Stimulated activated CD8-positive, alpha-beta memory T cell treated with anti-CD3 and anti-CD28 coated beads, Interleukin-4, amount 100 ng/mL, for 4 hours (primary cell): ENCODE data around the gene KATNAL2.

Experiments
- DNase-seq, 2 donors: peaks; one replicate each; pipeline ENCODE4 v3.0.0-alpha.2; 2020; ENCODE audit warnings: low read depth in 2 of 2, low spot score in 1 of 2

The KATNAL2 gene

DNA sequence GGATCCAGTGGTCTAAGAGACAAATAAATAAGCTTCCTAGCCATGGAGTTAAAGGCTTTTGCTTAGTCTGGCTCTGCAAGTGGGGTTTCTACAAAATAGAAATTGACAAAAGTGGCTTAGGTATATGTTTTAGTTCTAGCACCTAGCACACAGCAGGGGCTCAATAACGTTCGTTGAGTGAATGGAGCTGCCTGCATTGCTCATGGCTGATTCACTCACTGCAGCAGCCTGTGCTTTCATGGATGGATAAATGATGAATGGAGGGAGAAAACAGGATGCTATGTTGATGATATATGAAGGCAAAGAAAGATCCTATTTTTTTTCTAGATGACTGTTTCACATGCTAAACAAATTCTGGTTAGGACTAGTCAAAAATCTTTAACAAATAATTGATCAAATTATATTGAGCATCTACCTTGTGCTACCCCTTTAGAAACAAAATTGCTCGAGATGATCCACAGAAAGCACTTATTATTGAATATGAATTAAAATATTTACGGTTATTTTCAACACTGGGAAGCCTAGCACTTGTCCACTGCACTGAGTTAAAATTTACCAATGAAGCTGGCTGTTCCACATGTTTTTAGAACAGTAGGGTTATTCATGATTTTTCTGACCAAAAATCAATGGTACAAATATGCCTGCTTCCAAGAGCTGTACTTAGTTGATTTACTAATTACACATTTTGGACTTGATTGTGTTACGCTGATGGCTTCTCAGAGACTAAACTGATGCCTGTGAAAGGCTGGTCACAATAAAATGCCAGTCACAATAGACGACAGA, 193.3 kb downstream of the KATNAL2 start:
- DNase-seq = no peak

DNA sequence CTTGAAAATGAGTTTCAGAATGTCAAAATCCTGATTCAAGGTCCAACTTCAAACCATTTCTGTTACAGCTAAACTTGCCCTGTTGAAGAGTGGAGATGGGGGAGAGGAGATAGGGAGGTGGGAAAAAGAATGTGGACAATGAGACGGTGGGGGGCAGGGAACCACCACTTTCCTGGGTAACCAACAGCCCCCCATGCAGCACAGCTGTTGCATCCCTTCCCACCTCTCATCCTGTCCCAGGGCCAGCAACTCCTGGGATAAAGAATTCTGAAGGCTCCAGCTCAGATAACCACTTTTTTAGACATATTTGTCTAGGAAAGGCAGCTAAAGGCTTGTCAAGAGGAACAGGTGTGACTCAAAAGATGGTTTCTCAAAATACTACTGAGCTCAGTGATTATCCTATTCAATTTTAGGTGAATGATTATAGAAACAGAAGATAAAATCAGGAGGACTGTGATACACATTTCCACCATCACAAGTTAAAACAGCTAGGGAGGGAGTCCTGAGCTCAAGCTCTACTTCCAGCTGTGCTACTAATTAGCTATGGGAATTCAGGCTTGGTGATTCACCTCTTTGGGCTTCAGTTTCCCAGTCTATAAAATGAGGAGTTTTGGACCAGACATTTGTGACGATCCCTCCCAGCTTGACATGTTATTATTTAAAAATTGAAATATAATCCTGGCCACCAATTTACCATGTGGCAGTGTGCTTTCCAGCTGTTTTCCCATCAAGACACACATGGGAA, 196.6 kb downstream of the KATNAL2 start:
- DNase-seq = no peak

- no peak for DNase-seq
These were observed 197.8 kb downstream of the KATNAL2 start for GRCh38 chr18:47115205-47115604.

- no peak for DNase-seq
These were observed 201.6 kb downstream of the KATNAL2 start for GRCh38 chr18:47118981-47119380.

- no peak for DNase-seq
These were observed 203.0 kb downstream of the KATNAL2 start for GRCh38 chr18:47120428-47120827.

- no peak for DNase-seq
These were observed 203.7 kb downstream of the KATNAL2 start for GRCh38 chr18:47121146-47121545.

DNA sequence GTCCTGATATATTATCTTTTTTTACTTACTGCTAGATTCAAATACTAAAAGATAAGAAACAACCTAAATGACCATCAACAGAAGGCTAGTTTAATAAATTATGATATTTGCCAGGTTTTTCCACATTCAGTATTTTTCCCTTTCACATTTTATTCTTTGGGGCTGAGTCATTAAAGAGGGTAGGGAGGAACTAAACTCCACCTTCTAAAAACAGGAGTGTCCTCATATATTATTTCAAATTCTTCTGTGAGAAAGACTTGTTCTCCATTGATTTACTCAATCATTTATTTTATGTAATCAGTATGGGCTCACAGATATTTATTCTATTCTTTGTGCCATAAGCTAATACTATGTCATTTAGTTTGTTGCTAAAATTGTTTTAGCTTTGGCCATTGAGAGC, 223.9 kb downstream of the KATNAL2 start:
- no peak for DNase-seq

- no peak for DNase-seq
These were observed 225.8 kb downstream of the KATNAL2 start for GRCh38 chr18:47143153-47143552.

- DNase-seq = no peak
These were observed 226.6 kb downstream of the KATNAL2 start for GRCh38 chr18:47143899-47144485.

DNA sequence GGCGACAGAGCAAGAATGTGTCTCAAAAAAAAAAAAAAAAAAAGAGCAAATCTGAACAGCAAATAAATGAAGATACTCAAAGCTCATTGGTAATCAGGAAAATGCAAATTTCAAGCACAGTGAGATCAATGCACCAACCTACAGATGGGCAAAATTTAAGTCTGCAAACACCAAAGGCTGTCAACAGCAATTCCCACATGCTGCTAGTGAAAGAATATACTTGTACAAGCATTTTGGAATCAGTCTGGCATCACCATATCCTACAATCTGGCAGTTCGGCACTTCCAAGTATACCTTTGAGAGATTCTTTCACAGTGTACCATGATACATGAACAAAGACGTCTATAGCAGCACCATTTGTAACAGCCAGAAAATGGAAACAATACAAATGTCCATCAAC, 228.8 kb downstream of the KATNAL2 start:
- DNase-seq = no peak

DNA sequence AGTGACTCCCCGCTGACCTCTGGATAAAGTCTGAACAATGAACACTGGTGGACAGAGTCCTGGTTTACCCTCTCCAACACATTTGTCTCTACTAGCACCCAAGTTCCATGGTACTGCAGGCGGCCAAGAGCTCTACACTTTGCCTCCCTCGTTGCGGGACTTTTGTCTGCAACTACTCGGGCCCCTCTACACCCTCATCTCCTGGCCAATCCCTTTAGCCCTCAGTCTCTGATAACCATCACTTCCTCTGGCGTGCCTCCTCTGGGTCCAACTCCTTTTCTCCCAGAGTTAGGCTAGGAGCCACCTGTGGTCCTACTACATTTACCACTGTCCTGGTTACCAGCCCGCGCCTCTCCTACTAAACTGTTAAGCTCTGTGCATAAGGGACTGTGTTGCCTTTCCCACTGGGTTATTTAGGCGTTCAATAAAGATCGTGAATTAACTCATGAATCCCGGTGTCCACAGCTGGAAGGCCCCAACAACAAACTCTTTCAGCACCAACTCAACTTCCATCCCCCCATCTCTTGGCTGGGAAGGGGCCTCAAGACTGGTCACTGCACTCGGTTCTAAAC, 232.1 kb downstream of the KATNAL2 start:
- DNase-seq = no peak

GRCh38 chr18:47150029-47150823, 232.8 kb downstream of the KATNAL2 start, which contains the start of gene HDHD2:
HDHD2 (minus strand) TSS chr18:47150500; CDS start chr18:47136439, 14,061 bp downstream.
- DNase-seq = peak; percentile 52 to 65

GRCh38 chr18:47150824-47151366, 233.5 kb downstream of the KATNAL2 start:
- DNase-seq = no peak

- no peak for DNase-seq
These were observed 234.0 kb downstream of the KATNAL2 start for GRCh38 chr18:47151439-47151838.
